Mesenchymal stem cell (in vitro differentiated cells and primary cell): Measurements from ENCODE around the gene ZNF446.

ENCODE experiments used
- DNase-seq: peaks from one replicate; pipeline ENCODE4 v3.0.0-alpha.2; 2013
- H2AFZ ChIP-seq: one replicate; pipeline ENCODE4 v1.6.1; 2013; ENCODE audit warnings: low read depth, mild to moderate bottlenecking, control low read depth, inconsistent platforms, low read length, moderate library complexity
- H2AK5ac ChIP-seq: 2 replicates; pipeline ENCODE4 v1.6.1; 2013; ENCODE audit warnings: low read length, moderate library complexity, mild to moderate bottlenecking, inconsistent platforms; ENCODE audit not compliant: severe bottlenecking
- H2BK120ac ChIP-seq: one replicate; pipeline ENCODE4 v1.6.1; 2013; ENCODE audit warnings: low read depth, mild to moderate bottlenecking, inconsistent platforms, low read length, moderate library complexity
- H2BK12ac ChIP-seq, 2 experiments: one replicate each; pipeline ENCODE4 v1.6.1; 2013; ENCODE audit warnings: inconsistent platforms in 2 of 2, low read length in 2 of 2, mild to moderate bottlenecking in 2 of 2, moderate library complexity in 2 of 2, control low read depth in 1 of 2
- H2BK15ac ChIP-seq: one replicate; pipeline ENCODE4 v1.6.1; 2013; ENCODE audit warnings: mild to moderate bottlenecking, low read depth, inconsistent platforms; ENCODE audit not compliant: poor library complexity, severe bottlenecking
- H2BK5ac ChIP-seq: 2 replicates; pipeline ENCODE4 v1.6.1; 2013; ENCODE audit warnings: low read depth, mild to moderate bottlenecking, low read length, control low read depth, inconsistent platforms; ENCODE audit not compliant: poor library complexity, severe bottlenecking
- H3K14ac ChIP-seq, 2 experiments: one replicate each; pipeline ENCODE4 v1.6.1; 2013; ENCODE audit warnings: inconsistent platforms in 2 of 2, low read length in 2 of 2, control low read depth in 1 of 2, mild to moderate bottlenecking in 1 of 2, moderate library complexity in 1 of 2
- H3K18ac ChIP-seq, 2 experiments: one replicate each; pipeline ENCODE4 v1.6.1; 2013; ENCODE audit warnings: inconsistent platforms in 2 of 2, low read length in 2 of 2, control low read depth in 1 of 2, low read depth in 1 of 2, mild to moderate bottlenecking in 1 of 2
- H3K23ac ChIP-seq, 2 experiments: one replicate each; pipeline ENCODE4 v1.6.1; 2013; ENCODE audit warnings: inconsistent platforms in 2 of 2, low read length in 2 of 2, mild to moderate bottlenecking in 2 of 2, moderate library complexity in 2 of 2, control low read depth in 1 of 2
- H3K27ac ChIP-seq: 2 replicates; pipeline ENCODE4 v1.5.1; 2013; ENCODE audit warnings: mild to moderate bottlenecking, moderate library complexity, low read length, control low read depth, inconsistent platforms; ENCODE audit not compliant: poor library complexity, severe bottlenecking
- H3K27me3 ChIP-seq, 2 experiments: 2 replicates each; pipeline versions ENCODE4 v1.6.1 to v1.7.0; 2013; ENCODE audit warnings: low read length in 2 of 2, mild to moderate bottlenecking in 2 of 2, moderate library complexity in 2 of 2, control low read depth in 1 of 2, inconsistent platforms in 1 of 2; ENCODE audit not compliant: control insufficient read depth in 1 of 2, insufficient read depth in 1 of 2
- H3K36me3 ChIP-seq, 2 experiments: 2 replicates each; pipeline versions ENCODE4 v1.6.1 to v1.7.0; 2013; ENCODE audit warnings: low read length in 2 of 2, control low read depth in 1 of 2, inconsistent platforms in 1 of 2, low read depth in 1 of 2, mild to moderate bottlenecking in 1 of 2; ENCODE audit not compliant: insufficient read depth in 2 of 2, control insufficient read depth in 1 of 2
- H3K4ac ChIP-seq, 2 experiments: one replicate each; pipeline ENCODE4 v1.6.1; 2013; ENCODE audit warnings: inconsistent platforms in 2 of 2, low read length in 2 of 2, mild to moderate bottlenecking in 2 of 2, moderate library complexity in 2 of 2, control low read depth in 1 of 2, low read depth in 1 of 2
- H3K4me1 ChIP-seq: 2 replicates; pipeline ENCODE4 v1.6.1; 2013; ENCODE audit warnings: low read depth, low read length, control low read depth; ENCODE audit not compliant: control insufficient read depth, insufficient read depth
- H3K4me2 ChIP-seq: 2 replicates; pipeline ENCODE4 v1.6.1; 2013; ENCODE audit warnings: low read length, mild to moderate bottlenecking, inconsistent platforms; ENCODE audit not compliant: poor library complexity, severe bottlenecking
- H3K4me3 ChIP-seq, 2 experiments: 2 replicates each; pipeline versions ENCODE4 v1.5.1 to v1.7.0; 2013; ENCODE audit warnings: low read length in 2 of 2, mild to moderate bottlenecking in 2 of 2, control low read depth in 1 of 2, low read depth in 1 of 2; ENCODE audit not compliant: insufficient read depth in 1 of 2
- H3K79me1 ChIP-seq: replicated peaks from 2 replicates; pipeline ENCODE4 v1.6.1; 2013; ENCODE audit warnings: mild to moderate bottlenecking, control low read depth, low read length, inconsistent platforms; ENCODE audit not compliant: poor library complexity, severe bottlenecking
- H3K9ac ChIP-seq: 2 replicates; pipeline ENCODE4 v1.7.0; 2013; ENCODE audit warnings: mild to moderate bottlenecking, low read length, moderate library complexity
- H3K9me3 ChIP-seq: 2 replicates; pipeline ENCODE4 v1.7.0; 2013; ENCODE audit warnings: mild to moderate bottlenecking, low read length; ENCODE audit not compliant: control insufficient read depth
- H4K8ac ChIP-seq: one replicate; pipeline ENCODE4 v1.6.1; 2013; ENCODE audit warnings: inconsistent platforms, mild to moderate bottlenecking, low read length, moderate library complexity
- H4K91ac ChIP-seq: one replicate; pipeline ENCODE4 v1.6.1; 2013; ENCODE audit warnings: mild to moderate bottlenecking, low read length, inconsistent platforms
- WGBS: methylation state at CpG from one replicate; pipeline ENCODE4 v1.1.7; 2013; ENCODE audit warnings: mixed read lengths; 5-methylcytosine and 5-hydroxymethylcytosine counted together

ZNF446 gene

GRCh38 chr19:58511353-58512208, 35.4 kb downstream of the ZNF446 start, which contains the start of gene SLC27A5:
Gene SLC27A5, minus strand, starts transcription at chr19:58511992. Its CDS starts 37 bp downstream, at chr19:58511955.
- Histone ChIP-seq H3K27me3 (no peaks in the 10 kb centered on the region), H2BK15ac (no peak within 1 kb of the TSS), H3K79me1 (peaks cover 34% of the 10 kb centered on the region), H3K18ac (no peak within 1 kb of the TSS), H3K14ac (no peak within 1 kb of the TSS), H3K9ac (peak within 1 kb of the TSS; percentile 87), H4K91ac (no peak within 1 kb of the TSS), H2BK120ac (no peak within 1 kb of the TSS), H2AFZ (no peak within 1 kb of the TSS), H3K23ac (no peak within 1 kb of the TSS), H2BK5ac (no peak within 1 kb of the TSS), H3K27ac (no peak within 1 kb of the TSS), H3K4me2 (no peak within 1 kb of the TSS), H3K4me3 (no peak within 1 kb of the TSS), H2BK12ac (no peak within 1 kb of the TSS), H3K4ac (no peak within 1 kb of the TSS), H2AK5ac (no peak within 1 kb of the TSS), H3K9me3 (no peaks in the 10 kb centered on the region), H4K8ac (no peak within 1 kb of the TSS), H3K36me3 (peaks cover 18 to 57% of the 10 kb centered on the region in 2 experiments), H3K4me1 (peaks cover 12% of the 10 kb centered on the region)
- 93% methylated on average over 25 of the region's 25 CpGs for WGBS
- no peak for DNase-seq

- Histone ChIP-seq H3K9me3 (no peaks in the 10 kb centered on the region), H3K27me3 (no peaks in the 10 kb centered on the region), H3K4me3 (no peak overlapping the region), H3K14ac (no peak overlapping the region), H4K91ac (no peak overlapping the region), H3K4ac (no peak overlapping the region), H2BK12ac (no peak overlapping the region), H3K79me1 (peaks cover 36% of the 10 kb centered on the region), H2BK15ac (no peak overlapping the region), H3K27ac (no peak overlapping the region), H2AFZ (no peak overlapping the region), H2AK5ac (no peak overlapping the region), H3K36me3 (peaks cover 28 to 66% of the 10 kb centered on the region in 2 experiments), H4K8ac (no peak overlapping the region), H3K4me2 (no peak overlapping the region), H3K23ac (no peak overlapping the region), H2BK5ac (no peak overlapping the region), H3K18ac (no peak overlapping the region), H3K4me1 (peaks cover 23% of the 10 kb centered on the region), H2BK120ac (no peak overlapping the region), H3K9ac (peak overlapping the region; percentile 87)
- no peak for DNase-seq
- 97% methylated on average over 10 of the region's 10 CpGs for WGBS
These were observed 37.1 kb downstream of the ZNF446 start for GRCh38 chr19:58513213-58513693.

- 31% methylated on average over 42 of the region's 66 CpGs for WGBS
- Histone ChIP-seq H4K8ac (peak overlapping the region; percentile 92), H3K4ac (peak overlapping the region; percentile 10 to 20), H4K91ac (peak overlapping the region; percentile 43), H2BK15ac (no peak overlapping the region), H3K27me3 (no peaks in the 10 kb centered on the region), H3K4me1 (peaks cover 28% of the 10 kb centered on the region), H3K4me3 (peak overlapping the region; percentile 11 to 81), H3K23ac (no peak overlapping the region), H2BK5ac (no peak overlapping the region), H3K27ac (no peak overlapping the region), H3K14ac (peak overlapping the region in 1 of 2 experiments; percentile 56), H2BK120ac (no peak overlapping the region), H3K9ac (peak overlapping the region; percentile 87), H3K36me3 (peaks cover 28 to 66% of the 10 kb centered on the region in 2 experiments), H2AFZ (no peak overlapping the region), H3K4me2 (no peak overlapping the region), H3K9me3 (no peaks in the 10 kb centered on the region), H2AK5ac (no peak overlapping the region), H3K79me1 (peaks cover 36% of the 10 kb centered on the region), H2BK12ac (peak overlapping the region in 1 of 2 experiments; percentile 0), H3K18ac (peak overlapping the region; percentile 27 to 72)
- peak; percentile 78 for DNase-seq
These were observed 37.8 kb downstream of the ZNF446 start for GRCh38 chr19:58513694-58514563.
